Keratinocyte (primary cell): ENCODE measurements around the gene MGMT. TPM values are rescaled to one million over a fixed set of nuclear protein-coding genes. Genes with fewer than 3 reads are reported as not detected.

Experiments
- DNase-seq: peaks from one replicate; pipeline ENCODE4 v3.0.0-alpha.2; 2011; ENCODE audit warnings: low read depth, missing footprints, low spot score
- FAIRE-seq: peaks from 2 replicates; lab custom pipeline; 2011; peaks lifted over from hg19 to GRCh38; lab: Jason Lieb, UNC
- H2AFZ ChIP-seq: 2 replicates; pipeline ENCODE4 v1.6.0; 2012; ENCODE audit warnings: low read length, control low read depth, inconsistent platforms; ENCODE audit not compliant: control insufficient read depth
- H3K27ac ChIP-seq: 2 replicates; pipeline ENCODE4 v1.5.1; 2011; ENCODE audit warnings: low read length; ENCODE audit not compliant: control insufficient read depth, insufficient read depth
- H3K27me3 ChIP-seq: 3 replicates; pipeline ENCODE4 v1.6.0; 2011; ENCODE audit warnings: low read length; ENCODE audit not compliant: control insufficient read depth, insufficient read depth; ENCODE audit errors: extremely low read depth
- H3K36me3 ChIP-seq, 2 experiments: 2 replicates in 1 of 2; 3 replicates in 1 of 2; pipeline ENCODE4 v1.5.1; 2011; ENCODE audit warnings: low read length in 2 of 2, mild to moderate bottlenecking in 1 of 2; ENCODE audit not compliant: control insufficient read depth in 2 of 2, insufficient read depth in 2 of 2; ENCODE audit errors: extremely low read depth in 1 of 2
- H3K4me1 ChIP-seq: 3 replicates; pipeline ENCODE4 v1.5.1; 2011; ENCODE audit warnings: low read length; ENCODE audit not compliant: control insufficient read depth, insufficient read depth; ENCODE audit errors: extremely low read depth
- H3K4me2 ChIP-seq: 3 replicates; pipeline ENCODE4 v1.6.0; 2011; ENCODE audit warnings: low read depth, low read length; ENCODE audit not compliant: control insufficient read depth, insufficient read depth; ENCODE audit errors: extremely low read depth
- H3K4me3 ChIP-seq, 3 experiments: fragments of 200-600 bp in 1 of 3; sonication (generic) in 1 of 3; 2 replicates in 2 of 3; 3 replicates in 1 of 3; pipeline ENCODE4 v1.5.1; 2011 to 2016; ENCODE audit warnings: low read length in 3 of 3, mild to moderate bottlenecking in 3 of 3, control low read depth in 2 of 3, inconsistent platforms in 1 of 3, low read depth in 1 of 3, mixed read lengths in 1 of 3, mixed run types in 1 of 3, moderate library complexity in 1 of 3; ENCODE audit not compliant: control insufficient read depth in 2 of 3, insufficient read depth in 2 of 3; ENCODE audit errors: extremely low read depth in 1 of 3
- H3K79me2 ChIP-seq: 2 replicates; pipeline ENCODE4 v1.6.0; 2012; ENCODE audit warnings: low read length; ENCODE audit not compliant: control insufficient read depth, insufficient read depth
- H3K9ac ChIP-seq: 3 replicates; pipeline ENCODE4 v1.6.0; 2011; ENCODE audit warnings: low read length; ENCODE audit not compliant: control insufficient read depth, insufficient read depth; ENCODE audit errors: extremely low read depth
- H3K9me1 ChIP-seq: 3 replicates; pipeline ENCODE4 v1.6.0; 2011; ENCODE audit warnings: low read length; ENCODE audit not compliant: control insufficient read depth, insufficient read depth; ENCODE audit errors: extremely low read depth
- H3K9me3 ChIP-seq: 2 replicates; pipeline ENCODE4 v1.5.1; 2012; ENCODE audit warnings: low read depth, low read length; ENCODE audit not compliant: control insufficient read depth
- H4K20me1 ChIP-seq: 3 replicates; pipeline ENCODE4 v1.6.0; 2011; ENCODE audit warnings: low read length; ENCODE audit not compliant: control insufficient read depth, insufficient read depth; ENCODE audit errors: extremely low read depth
- CTCF ChIP-seq, 3 experiments: IDR thresholded peaks in 1 of 3; conservative IDR thresholded peaks in 1 of 3; optimal IDR thresholded peaks in 1 of 3; 2 replicates in 2 of 3; 3 replicates in 1 of 3; pipeline versions ENCODE3 to v1.5.1; 2011; ENCODE audit warnings: low read length in 3 of 3, mild to moderate bottlenecking in 3 of 3, moderate library complexity in 2 of 3, control low read depth in 1 of 3, inconsistent platforms in 1 of 3; ENCODE audit not compliant: insufficient read depth in 2 of 3; ENCODE audit errors: extremely low read depth in 1 of 3
- EZH2 ChIP-seq: IDR thresholded peaks from one replicate; pipeline ENCODE4 v1.6.1; 2012; ENCODE audit warnings: inconsistent platforms, mild to moderate bottlenecking, low read length, moderate library complexity
- dilution Hi-C: fragments of 300-500 bp; cut with MboI; formaldehyde crosslinking; loops from one replicate; pipeline ENCODE4 v1.7.0; 2020; ENCODE audit warnings: low sequenced_read_pairs; ENCODE audit not compliant: extremely low pct_ligation_motif_present
- polyA plus RNA-seq, 5 experiments: library from polyadenylated mRNA; depleted of rRNA in 3 of 5; stranded (reverse) in 3 of 5; stranded (forward) in 1 of 5; unstranded in 1 of 5; fragments of >200 nt; gene quantifications; 1 replicate in 1 of 5; 2 replicates in 3 of 5; 3 replicates in 1 of 5; pipeline versions ENCODE4 v1.2.1 to v1.2.3, GENCODE V29; 2011 to 2012; ENCODE audit warnings: missing spikeins in 2 of 5, low read depth in 1 of 5, low replicate concordance in 1 of 5

MGMT gene
- polyA plus RNA-seq, 1 donor (not counting 4 experiments of a cell fraction or from before 2014, with no cell fraction given): 15.2 TPM

- Histone ChIP-seq H3K9ac (no peak overlapping the region), H3K79me2 (peaks cover 5% of the 10 kb centered on the region), H3K36me3 (no peaks in the 10 kb centered on the region), H3K27ac (no peak overlapping the region), H3K27me3 (no peaks in the 10 kb centered on the region), H3K4me2 (no peak overlapping the region), H3K9me1 (no peaks in the 10 kb centered on the region), H3K9me3 (no peaks in the 10 kb centered on the region), H3K4me3 (no peak overlapping the region), H2AFZ (no peak overlapping the region), H4K20me1 (no peaks in the 10 kb centered on the region), H3K4me1 (no peaks in the 10 kb centered on the region)
- DNase-seq (no peak), FAIRE-seq (no peak)
- no peak for TF ChIP-seq EZH2
- TF ChIP-seq CTCF (optimal IDR thresholded peaks at IDR 0.05 in 1 of 3, IDR thresholded peaks at IDR 0.05 in 1 of 3, conservative IDR thresholded peaks at IDR 0.05 in 1 of 3; ENCODE audit: extremely low read depth in 1 of 3, insufficient read depth in 2 of 3, low read length in 3 of 3): no peak
- dilution Hi-C loops: no loop called here
Measured at GRCh38 chr10:129472696-129473555, 5.9 kb downstream of the MGMT start.

- DNase-seq: no peak
- dilution Hi-C loops: no loop called here
- H3K9me1 ChIP-seq: no peaks in the 10 kb centered on the region
Measured at GRCh38 chr10:129474642-129475041, 7.6 kb downstream of the MGMT start.

More at GRCh38 chr10:129474642-129475041, 7.6 kb downstream of the MGMT start:
- Histone ChIP-seq H3K9me3 (no peaks in the 10 kb centered on the region), H3K4me1 (no peaks in the 10 kb centered on the region), H3K4me3 (no peak overlapping the region), H2AFZ (no peak overlapping the region), H3K36me3 (no peaks in the 10 kb centered on the region), H3K4me2 (no peak overlapping the region), H3K27me3 (no peaks in the 10 kb centered on the region), H3K27ac (no peak overlapping the region), H4K20me1 (no peaks in the 10 kb centered on the region), H3K79me2 (peaks cover 5% of the 10 kb centered on the region), H3K9ac (no peak overlapping the region)
- TF ChIP-seq EZH2: no peak
- TF ChIP-seq CTCF (optimal IDR thresholded peaks at IDR 0.05 in 1 of 3, IDR thresholded peaks at IDR 0.05 in 1 of 3, conservative IDR thresholded peaks at IDR 0.05 in 1 of 3; ENCODE audit: extremely low read depth in 1 of 3, insufficient read depth in 2 of 3, low read length in 3 of 3): no peak
- FAIRE-seq: no peak
